Effector memory CD4-positive, alpha-beta T cell (primary cell): ENCODE measurements around the gene FPR2.

Source experiments
- DNase-seq, 3 donors: peaks; one replicate each; pipeline ENCODE4 v3.0.0-alpha.2; 2020
- H3K27ac ChIP-seq: 2 replicates; pipeline ENCODE4 v1.7.0; 2013; ENCODE audit warnings: mild to moderate bottlenecking, low read length, moderate library complexity; ENCODE audit not compliant: insufficient read depth, poor library complexity, severe bottlenecking
- H3K27me3 ChIP-seq: replicated peaks from 2 replicates; pipeline ENCODE4 v1.7.0; 2013; ENCODE audit warnings: mild to moderate bottlenecking, low read length; ENCODE audit not compliant: insufficient read depth, control insufficient read depth, poor library complexity, severe bottlenecking
- H3K36me3 ChIP-seq: 2 replicates; pipeline ENCODE4 v1.7.0; 2013; ENCODE audit warnings: mild to moderate bottlenecking, low read length, moderate library complexity; ENCODE audit not compliant: control insufficient read depth, insufficient read depth
- H3K4me1 ChIP-seq: 2 replicates; pipeline ENCODE4 v1.7.0; 2013; ENCODE audit warnings: low read length, mild to moderate bottlenecking; ENCODE audit not compliant: control insufficient read depth, insufficient read depth, poor library complexity, severe bottlenecking
- H3K4me3 ChIP-seq: 2 replicates; pipeline ENCODE4 v1.7.0; 2013; ENCODE audit warnings: low read length, low read depth, mild to moderate bottlenecking; ENCODE audit not compliant: insufficient read depth, poor library complexity, severe bottlenecking
- H3K9me3 ChIP-seq: 2 replicates; pipeline ENCODE4 v1.7.0; 2013; ENCODE audit warnings: mild to moderate bottlenecking, low read length, moderate library complexity; ENCODE audit not compliant: control insufficient read depth
- total RNA-seq, 3 donors: gene quantifications; one replicate each; lab custom pipeline; 2026; lab: John Stamatoyannopoulos, UW

The FPR2 gene
- total RNA-seq, result 0 to 0.97 (median 0) reads per million in 3 donors

DNA sequence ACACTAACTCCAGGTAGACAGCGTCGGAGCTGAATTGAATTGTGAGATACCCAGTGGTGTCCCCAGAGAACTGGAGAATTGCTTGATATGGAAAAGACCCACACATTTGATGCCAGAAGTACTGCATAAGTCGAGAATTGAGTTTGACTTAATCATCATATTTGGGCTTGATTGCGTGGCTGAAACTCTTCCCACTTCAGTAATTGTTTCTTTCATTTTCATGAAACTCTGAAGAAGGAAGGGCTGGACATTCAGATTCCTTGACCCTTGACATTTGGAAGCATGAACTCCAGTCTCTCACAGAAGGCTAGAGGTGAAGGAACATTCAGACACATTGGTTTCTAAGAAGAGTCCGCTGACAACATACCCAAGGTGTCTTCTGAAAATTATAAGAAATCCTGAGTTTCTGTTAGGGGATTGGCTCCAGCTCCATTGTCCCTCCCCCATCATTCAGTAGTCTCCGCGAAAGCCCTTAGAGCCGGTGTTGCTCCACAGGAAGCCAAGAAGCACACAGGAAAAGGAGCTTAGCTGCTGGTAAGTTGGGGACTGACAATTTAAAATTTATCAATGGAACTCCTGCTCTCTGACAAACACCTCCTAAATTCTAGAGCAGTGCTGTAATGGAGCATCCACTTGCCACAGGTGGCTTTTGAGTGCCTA, at the start of gene FPR2:
FPR2 (plus strand) TSS at position 484 of the 660 bp plus-strand sequence. CDS start 7,479 bp downstream, outside the sequence.
- H3K27me3 ChIP-seq, result peaks cover 5% of the 10 kb centered on the region
- H3K4me3 ChIP-seq, result no peak within 1 kb of the TSS
- no peak within 1 kb of the TSS for H3K27ac ChIP-seq
- H3K9me3 ChIP-seq, result no peaks in the 10 kb centered on the region
- H3K4me1 ChIP-seq, result no peaks in the 10 kb centered on the region
- H3K36me3 ChIP-seq, result no peaks in the 10 kb centered on the region
- no peak for DNase-seq

- DNase-seq, result no peak
- no peaks in the 10 kb centered on the region for H3K4me1 ChIP-seq
Observed at GRCh38 chr19:51711702-51712101, 49.3 kb upstream of the FPR2 start.

GRCh38 chr19:51712461-51713081, 48.4 kb upstream of the FPR2 start:
- Histone ChIP-seq H3K36me3 (no peaks in the 10 kb centered on the region), H3K9me3 (no peaks in the 10 kb centered on the region), H3K4me1 (no peaks in the 10 kb centered on the region), H3K27ac (no peak overlapping the region), H3K4me3 (no peak overlapping the region), H3K27me3 (no peaks in the 10 kb centered on the region)
- no peak for DNase-seq

More at GRCh38 chr19:51711702-51712101, 49.3 kb upstream of the FPR2 start:
- no peaks in the 10 kb centered on the region for H3K36me3 ChIP-seq
- H3K4me3 ChIP-seq, result no peak overlapping the region
- no peak overlapping the region for H3K27ac ChIP-seq
- H3K9me3 ChIP-seq, result no peaks in the 10 kb centered on the region
- H3K27me3 ChIP-seq, result no peaks in the 10 kb centered on the region

GRCh38 chr19:51713319-51714285, 47.4 kb upstream of the FPR2 start:
- no peak for DNase-seq
- H3K9me3 ChIP-seq, result no peaks in the 10 kb centered on the region
- no peaks in the 10 kb centered on the region for H3K36me3 ChIP-seq
- H3K4me1 ChIP-seq, result no peaks in the 10 kb centered on the region
- no peak overlapping the region for H3K4me3 ChIP-seq
- H3K27me3 ChIP-seq, result no peaks in the 10 kb centered on the region
- H3K27ac ChIP-seq, result no peak overlapping the region

GRCh38 chr19:51714848-51715247, 46.1 kb upstream of the FPR2 start:
- no peak for DNase-seq
- H3K36me3 ChIP-seq, result no peaks in the 10 kb centered on the region
- no peak overlapping the region for H3K4me3 ChIP-seq
- H3K4me1 ChIP-seq, result no peaks in the 10 kb centered on the region
- H3K27me3 ChIP-seq, result no peaks in the 10 kb centered on the region
- no peak overlapping the region for H3K27ac ChIP-seq
- H3K9me3 ChIP-seq, result no peaks in the 10 kb centered on the region

DNA sequence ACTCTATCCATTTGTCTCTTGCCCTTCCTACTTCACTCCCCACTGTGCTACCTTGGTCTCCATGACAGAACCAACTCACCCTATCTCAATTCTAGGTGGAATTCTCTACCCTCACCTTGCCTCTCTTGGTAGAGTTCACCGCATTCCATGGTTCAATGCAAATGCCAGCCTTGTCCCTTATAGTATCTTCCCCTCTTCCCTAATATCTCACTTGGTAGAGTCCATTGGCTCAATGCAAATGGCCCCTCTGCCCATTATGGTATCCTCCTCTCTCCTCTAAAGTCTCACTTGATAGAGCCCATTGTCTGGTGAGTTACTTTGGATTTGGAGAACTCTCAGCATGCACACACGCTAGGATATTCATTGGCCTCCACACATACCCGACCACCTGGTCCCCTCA, 45.1 kb upstream of the FPR2 start:
- no peaks in the 10 kb centered on the region for H3K4me1 ChIP-seq
- H3K27ac ChIP-seq, result no peak overlapping the region
- H3K4me3 ChIP-seq, result no peak overlapping the region
- H3K36me3 ChIP-seq, result no peaks in the 10 kb centered on the region
- no peaks in the 10 kb centered on the region for H3K9me3 ChIP-seq
- no peak for DNase-seq
- no peaks in the 10 kb centered on the region for H3K27me3 ChIP-seq

DNA sequence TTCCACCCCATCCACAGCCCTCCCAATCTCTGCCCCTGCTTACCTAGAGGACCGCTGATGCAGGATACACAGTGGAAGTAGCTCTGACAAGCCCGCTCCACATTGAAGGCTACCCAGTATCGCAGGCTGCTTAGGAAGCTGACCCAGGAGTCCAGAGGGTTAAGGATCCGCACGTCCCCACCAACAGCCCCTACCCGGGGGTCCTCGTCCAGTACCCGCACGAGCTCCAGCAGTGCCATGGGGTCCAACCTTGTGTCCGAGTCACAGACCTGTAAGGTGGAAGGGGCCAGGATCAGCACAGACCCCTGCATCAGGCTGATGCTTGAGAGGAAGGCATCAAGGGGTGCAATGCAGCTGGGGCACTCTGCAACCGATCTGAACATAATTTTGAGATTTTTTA, 44.1 kb upstream of the FPR2 start:
- DNase-seq, result no peak
- no peaks in the 10 kb centered on the region for H3K36me3 ChIP-seq
- H3K27me3 ChIP-seq, result no peaks in the 10 kb centered on the region
- no peaks in the 10 kb centered on the region for H3K4me1 ChIP-seq
- H3K9me3 ChIP-seq, result no peaks in the 10 kb centered on the region
- H3K4me3 ChIP-seq, result no peak overlapping the region
- no peak overlapping the region for H3K27ac ChIP-seq

GRCh38 chr19:51719251-51719988, 41.6 kb upstream of the FPR2 start:
- Histone ChIP-seq H3K9me3 (no peaks in the 10 kb centered on the region), H3K27me3 (no peaks in the 10 kb centered on the region), H3K27ac (no peak overlapping the region), H3K36me3 (no peaks in the 10 kb centered on the region), H3K4me1 (no peaks in the 10 kb centered on the region), H3K4me3 (no peak overlapping the region)
- no peak for DNase-seq

- no peak for DNase-seq
- H3K4me3 ChIP-seq, result no peak overlapping the region
- H3K27me3 ChIP-seq, result no peaks in the 10 kb centered on the region
- no peaks in the 10 kb centered on the region for H3K9me3 ChIP-seq
- H3K4me1 ChIP-seq, result no peaks in the 10 kb centered on the region
- no peak overlapping the region for H3K27ac ChIP-seq
- H3K36me3 ChIP-seq, result no peaks in the 10 kb centered on the region
Observed at GRCh38 chr19:51721905-51722304, 39.1 kb upstream of the FPR2 start.
